Smooth muscle cell (in vitro differentiated cells): Measurements from ENCODE around the gene INPP4A. TPM values are rescaled to one million over a fixed set of nuclear protein-coding genes. Genes with fewer than 3 reads are reported as not detected.
A peak's percentile ranks its signal among the peaks of the same experiment; 100 is the strongest.

ENCODE experiments used
- DNase-seq: peaks from one replicate; lab custom pipeline; 2025; ENCODE audit not compliant: unreplicated experiment; lab: John Stamatoyannopoulos, UW
- H2AFZ ChIP-seq: fragments of 200-600 bp; sonication (generic); 2 replicates; pipeline ENCODE4 v1.6.0; 2016; ENCODE audit warnings: antibody characterized with exemption, low read depth, mild to moderate bottlenecking
- H3F3A ChIP-seq: fragments of 200-600 bp; sonication (generic); 2 replicates; pipeline ENCODE4 v1.6.0; 2017; ENCODE audit warnings: antibody characterized with exemption, low read depth
- H3K27ac ChIP-seq: fragments of 200-600 bp; sonication (generic); 2 replicates; pipeline ENCODE4 v1.5.1; 2016; ENCODE audit warnings: low read depth, mild to moderate bottlenecking
- H3K27me3 ChIP-seq: fragments of 200-600 bp; sonication (generic); 2 replicates; pipeline ENCODE4 v1.6.1; 2016; ENCODE audit warnings: low read depth, mild to moderate bottlenecking
- H3K36me3 ChIP-seq: fragments of 200-600 bp; sonication (generic); 2 replicates; pipeline ENCODE4 v1.5.1; 2016; ENCODE audit warnings: low read depth
- H3K4me1 ChIP-seq: fragments of 200-600 bp; sonication (generic); 2 replicates; pipeline ENCODE4 v1.5.1; 2016; ENCODE audit warnings: low read depth
- H3K4me2 ChIP-seq: fragments of 200-600 bp; sonication (generic); 2 replicates; pipeline ENCODE4 v1.6.0; 2016; ENCODE audit warnings: mild to moderate bottlenecking
- H3K4me3 ChIP-seq: fragments of 200-600 bp; sonication (generic); 2 replicates; pipeline ENCODE4 v1.5.1; 2016; ENCODE audit warnings: mild to moderate bottlenecking
- H3K79me2 ChIP-seq: fragments of 200-600 bp; sonication (generic); 2 replicates; pipeline ENCODE4 v1.6.0; 2016; ENCODE audit warnings: low read depth, mild to moderate bottlenecking
- H3K9ac ChIP-seq: fragments of 200-600 bp; sonication (generic); 2 replicates; pipeline ENCODE4 v1.6.0; 2016; ENCODE audit warnings: low read depth
- H3K9me3 ChIP-seq: fragments of 200-600 bp; sonication (generic); replicated peaks from 2 replicates; pipeline ENCODE4 v1.5.1; 2016; ENCODE audit warnings: low read depth
- H4K20me1 ChIP-seq: fragments of 200-600 bp; sonication (generic); 2 replicates; pipeline ENCODE4 v1.6.0; 2016; ENCODE audit warnings: low read depth
- CTCF ChIP-seq: fragments of 200-600 bp; sonication (generic); IDR thresholded peaks from 2 replicates; pipeline ENCODE4 v1.5.1; 2017; ENCODE audit warnings: borderline replicate concordance, mild to moderate bottlenecking, antibody characterized with exemption; ENCODE audit not compliant: insufficient read depth, poor library complexity, severe bottlenecking
- WGBS: methylation state at CpG from one replicate; pipeline ENCODE4 v1.1.7; 2016; ENCODE audit warnings: low lambda C conversion rate; 5-methylcytosine and 5-hydroxymethylcytosine counted together
- polyA plus RNA-seq: library from polyadenylated mRNA; unstranded; fragments of >200 nt; fragmentation: Nextera tagmentation; extraction: Ambion mirVana; gene quantifications from 2 replicates; pipeline ENCODE4 v1.2.1, GENCODE V29; 2016
- total RNA-seq: library from RNA; depleted of rRNA; stranded (reverse); fragments of >200 nt; gene quantifications from 2 replicates; pipeline ENCODE4 v1.2.3, GENCODE V29; 2014

The INPP4A gene
- total and polyA plus RNA-seq, 2 experiments from 2014 or later, result 10.1 to 17.3 TPM

- Histone ChIP-seq H4K20me1 (peaks cover 82% of the 10 kb centered on the region), H2AFZ (no peak overlapping the region), H3K36me3 (no peaks in the 10 kb centered on the region), H3K27me3 (no peaks in the 10 kb centered on the region), H3F3A (no peaks in the 10 kb centered on the region), H3K4me3 (no peak overlapping the region), H3K79me2 (peaks cover 11% of the 10 kb centered on the region), H3K4me1 (no peaks in the 10 kb centered on the region), H3K9me3 (no peaks in the 10 kb centered on the region), H3K27ac (peak overlapping the region; percentile 1), H3K9ac (no peak overlapping the region), H3K4me2 (no peak overlapping the region)
- no peak for DNase-seq
- no peak for TF ChIP-seq CTCF
- WGBS, result 94% methylated on average over 10 of the region's 10 CpGs
These were observed 19.5 kb downstream of the INPP4A start for GRCh38 chr2:98463988-98464771.

GRCh38 chr2:98464772-98465310 is 20.2 kb downstream of the INPP4A start:
- H3K4me2 ChIP-seq, result no peak overlapping the region
- H3K79me2 ChIP-seq, result peaks cover 12% of the 10 kb centered on the region
- no peak overlapping the region for H3K9ac ChIP-seq
- WGBS, result 68% methylated on average over 12 of the region's 12 CpGs
- H3F3A ChIP-seq, result no peaks in the 10 kb centered on the region
- H3K27me3 ChIP-seq, result no peaks in the 10 kb centered on the region
- H4K20me1 ChIP-seq, result peaks cover 81% of the 10 kb centered on the region
- H3K36me3 ChIP-seq, result no peaks in the 10 kb centered on the region
- TF ChIP-seq CTCF, result no peak
- no peak for DNase-seq
- H3K27ac ChIP-seq, result peak overlapping the region; percentile 1
- no peaks in the 10 kb centered on the region for H3K9me3 ChIP-seq
- no peak overlapping the region for H2AFZ ChIP-seq
- no peak overlapping the region for H3K4me3 ChIP-seq
- H3K4me1 ChIP-seq, result no peaks in the 10 kb centered on the region

- Histone ChIP-seq H3K4me2 (no peak overlapping the region), H3K79me2 (peaks cover 18% of the 10 kb centered on the region), H3F3A (no peaks in the 10 kb centered on the region), H3K27ac (peak overlapping the region; percentile 1), H3K9ac (no peak overlapping the region), H3K4me3 (no peak overlapping the region), H2AFZ (no peak overlapping the region), H3K9me3 (no peaks in the 10 kb centered on the region), H3K36me3 (no peaks in the 10 kb centered on the region), H3K4me1 (no peaks in the 10 kb centered on the region), H3K27me3 (no peaks in the 10 kb centered on the region), H4K20me1 (peaks cover 75% of the 10 kb centered on the region)
- DNase-seq, result no peak
- TF ChIP-seq CTCF, result no peak
- WGBS, result 80% methylated on average over 11 of the region's 11 CpGs
These were observed 21.0 kb downstream of the INPP4A start for GRCh38 chr2:98465456-98466226.
